HEK293T (cell line): ENCODE results near the gene AK5.

Source experiments
- CTCF ChIA-PET: fragments of 350-600 bp; formaldehyde crosslinking; extraction: SDS; loops from one replicate; lab custom pipeline; 2021; ENCODE audit warnings: antibody characterized with exemption, inconsistent platforms; lab: Yijun Ruan, JAX
- POLR2A ChIA-PET: fragments of 350-600 bp; formaldehyde crosslinking; extraction: SDS; loops from one replicate; lab custom pipeline; 2020; ENCODE audit warnings: antibody characterized with exemption, inconsistent platforms; lab: Yijun Ruan, JAX
- DNase-seq: peaks from one replicate; pipeline ENCODE4 v3.0.0; 2012; ENCODE audit warnings: mixed read lengths; ENCODE audit errors: extremely low spot score
- ARNT ChIP-seq: fragments of 450-650 bp; IDR thresholded peaks from 2 replicates; pipeline ENCODE4 v1.6.1; 2017; ENCODE audit warnings: mild to moderate bottlenecking
- BHLHE40 ChIP-seq: fragments of 450-650 bp; IDR thresholded peaks from 2 replicates; pipeline ENCODE4 v1.6.1; 2016; ENCODE audit warnings: mild to moderate bottlenecking, moderate library complexity, borderline replicate concordance
- CTBP1 ChIP-seq: fragments of 450-650 bp; IDR thresholded peaks from 2 replicates; pipeline ENCODE4 v1.6.1; 2016; ENCODE audit warnings: borderline replicate concordance
- ELF4 ChIP-seq: fragments of 450-650 bp; IDR thresholded peaks from 2 replicates; pipeline ENCODE4 v1.6.1; 2017; ENCODE audit warnings: antibody characterized with exemption
- FOXA1 ChIP-seq: fragments of 450-650 bp; IDR thresholded peaks from 2 replicates; pipeline ENCODE4 v1.6.1; 2016; ENCODE audit warnings: mild to moderate bottlenecking
- FOXK2 ChIP-seq: fragments of 450-650 bp; IDR thresholded peaks from 2 replicates; pipeline ENCODE4 v1.6.1; 2016; ENCODE audit warnings: mild to moderate bottlenecking
- FOXM1 ChIP-seq: fragments of 450-650 bp; IDR thresholded peaks from 2 replicates; pipeline ENCODE4 v1.6.1; 2017; ENCODE audit warnings: mild to moderate bottlenecking, borderline replicate concordance
- HDGF ChIP-seq: fragments of 450-650 bp; IDR thresholded peaks from 2 replicates; pipeline ENCODE4 v1.6.1; 2017; ENCODE audit warnings: antibody characterized with exemption, borderline replicate concordance
- L3MBTL2 ChIP-seq: fragments of 450-650 bp; conservative IDR thresholded peaks from 2 replicates; pipeline ENCODE4 v1.6.1; 2016; ENCODE audit warnings: mild to moderate bottlenecking
- LEF1 ChIP-seq: fragments of 450-650 bp; IDR thresholded peaks from 2 replicates; pipeline ENCODE4 v1.6.1; 2017; ENCODE audit warnings: mild to moderate bottlenecking, borderline replicate concordance
- NFRKB ChIP-seq: fragments of 450-650 bp; IDR thresholded peaks from 2 replicates; pipeline ENCODE4 v1.6.1; 2016; ENCODE audit warnings: mild to moderate bottlenecking, moderate library complexity
- PKNOX1 ChIP-seq: fragments of 450-650 bp; IDR thresholded peaks from 2 replicates; pipeline ENCODE4 v1.6.1; 2016
- SP1 ChIP-seq: fragments of 450-650 bp; IDR thresholded peaks from 2 replicates; pipeline ENCODE4 v1.6.1; 2017
- SUZ12 ChIP-seq: fragments of 450-650 bp; IDR thresholded peaks from 2 replicates; pipeline ENCODE4 v1.6.1; 2016; ENCODE audit warnings: mild to moderate bottlenecking
- TARDBP ChIP-seq: fragments of 450-650 bp; IDR thresholded peaks from 2 replicates; pipeline ENCODE4 v1.6.1; 2016
- ZNF384 ChIP-seq: fragments of 450-650 bp; IDR thresholded peaks from 2 replicates; pipeline ENCODE4 v1.6.1; 2016

Gene AK5

GRCh38 chr1:77562596-77563150 is 280.9 kb downstream of the AK5 start:
- CTCF ChIA-PET, result interaction anchor here (0.6 to 0.7 kb wide), 2 partner anchors 29 to 128 kb away, joined by 3 to 4 read pairs; no protein-coding TSS in a partner anchor
- no peak for DNase-seq
- POLR2A ChIA-PET, result no interaction called here
- no peak for TF ChIP-seq HDGF

- CTCF ChIA-PET, result no interaction called here
- DNase-seq, result no peak
- TF ChIP-seq TARDBP (no peak), L3MBTL2 (no peak), NFRKB (no peak), HDGF (no peak), ELF4 (no peak)
- POLR2A ChIA-PET, result interaction anchor here (0.7 kb wide), 1 partner anchor 118 kb away, joined by 3 read pairs; no protein-coding TSS in a partner anchor
These were observed 283.5 kb downstream of the AK5 start for GRCh38 chr1:77565321-77565720.

GRCh38 chr1:77571642-77572041 is 289.8 kb downstream of the AK5 start:
- ChIA-PET POLR2A (no interaction called here), CTCF (interaction anchor here (0.7 kb wide), 1 partner anchor 97 kb away, joined by 5 read pairs; no protein-coding TSS in a partner anchor)
- no peak for DNase-seq
- no peak for TF ChIP-seq ELF4
- no peak for TF ChIP-seq BHLHE40
- TF ChIP-seq SUZ12, result no peak
- TF ChIP-seq TARDBP, result no peak
- TF ChIP-seq ZNF384, result no peak
- TF ChIP-seq FOXK2, result no peak
- TF ChIP-seq NFRKB, result no peak
- TF ChIP-seq L3MBTL2, result no peak
- TF ChIP-seq ARNT, result no peak

- CTCF ChIA-PET, result no interaction called here
- POLR2A ChIA-PET, result no interaction called here
- TF ChIP-seq FOXK2 (no peak), PKNOX1 (no peak), ARNT (no peak), SP1 (no peak), L3MBTL2 (no peak), LEF1 (no peak), SUZ12 (no peak), TARDBP (no peak), FOXM1 (no peak), ELF4 (no peak), ZNF384 (no peak), BHLHE40 (no peak), FOXA1 (no peak), NFRKB (no peak), HDGF (no peak), CTBP1 (no peak)
These were observed 297.7 kb downstream of the AK5 start for GRCh38 chr1:77579547-77579946.

GRCh38 chr1:77582905-77583304 is 301.1 kb downstream of the AK5 start:
- ChIA-PET CTCF (no interaction called here), POLR2A (no interaction called here)
- no peak for TF ChIP-seq ARNT
- TF ChIP-seq ELF4, result no peak
- TF ChIP-seq LEF1, result no peak
- TF ChIP-seq L3MBTL2, result no peak
- TF ChIP-seq SUZ12, result no peak
- no peak for DNase-seq

More at GRCh38 chr1:77579547-77579946, 297.7 kb downstream of the AK5 start:
- DNase-seq, result no peak

GRCh38 chr1:77583483-77583882 is 301.7 kb downstream of the AK5 start:
- TF ChIP-seq NFRKB, result no peak
- TF ChIP-seq ZNF384, result no peak
- no peak for TF ChIP-seq ARNT
- TF ChIP-seq SUZ12, result no peak
- CTCF ChIA-PET, result no interaction called here
- POLR2A ChIA-PET, result interaction anchor here (0.9 kb wide), 1 partner anchor 100 kb away, joined by 3 read pairs; no protein-coding TSS in a partner anchor
- DNase-seq, result no peak

- no peak for DNase-seq
- CTCF ChIA-PET, result no interaction called here
- POLR2A ChIA-PET, result no interaction called here
- no peak for TF ChIP-seq FOXM1
- TF ChIP-seq NFRKB, result no peak
- no peak for TF ChIP-seq FOXK2
- TF ChIP-seq ELF4, result no peak
- no peak for TF ChIP-seq L3MBTL2
- no peak for TF ChIP-seq TARDBP
- no peak for TF ChIP-seq FOXA1
- TF ChIP-seq CTBP1, result no peak
- TF ChIP-seq PKNOX1, result no peak
- TF ChIP-seq SUZ12, result no peak
- TF ChIP-seq ARNT, result no peak
- TF ChIP-seq ZNF384, result no peak
- TF ChIP-seq HDGF, result no peak
- no peak for TF ChIP-seq SP1
- TF ChIP-seq BHLHE40, result no peak
- TF ChIP-seq LEF1, result no peak
These were observed 303.1 kb downstream of the AK5 start for GRCh38 chr1:77584884-77585283.
